Vagina (tissue), 2 donors: ENCODE data around the gene CBFA2T3. TPM values are rescaled to one million over a fixed set of nuclear protein-coding genes. Genes with fewer than 3 reads are reported as not detected.

Source experiments
- DNase-seq, 2 donors: peaks; one replicate each; pipeline ENCODE4 v3.0.0-alpha.2; 2017; ENCODE audit errors: extremely low spot score in 2 of 2
- H3K27ac ChIP-seq: fragments of 200-600 bp; sonication (generic); one replicate; pipeline ENCODE4 v1.5.1; 2019
- H3K27me3 ChIP-seq: fragments of 200-600 bp; sonication (generic); one replicate; pipeline ENCODE4 v1.5.1; 2019
- H3K36me3 ChIP-seq, 2 donors: fragments of 200-600 bp; sonication (generic); one replicate each; pipeline ENCODE4 v1.5.1; 2017 to 2019
- H3K4me1 ChIP-seq: fragments of 200-600 bp; sonication (generic); one replicate; pipeline ENCODE4 v1.5.1; 2019
- H3K4me3 ChIP-seq, 2 donors: fragments of 200-600 bp; sonication (generic); 1 replicate in 1 of 2; 2 replicates in 1 of 2; pipeline ENCODE4 v1.5.1; 2016 to 2019
- H3K9me3 ChIP-seq: fragments of 200-600 bp; sonication (generic); one replicate; pipeline ENCODE4 v1.5.1; 2019
- POLR2A ChIP-seq, 2 donors: fragments of 450-650 bp; IDR thresholded peaks; one replicate each; pipeline ENCODE4 v1.6.1; 2017; ENCODE audit warnings: antibody characterized with exemption in 2 of 2, mild to moderate bottlenecking in 2 of 2, moderate library complexity in 2 of 2
- POLR2AphosphoS5 ChIP-seq, 2 donors: sonication (generic); formaldehyde crosslinking; IDR thresholded peaks; one replicate each; pipeline ENCODE4 v1.9.0; 2017; ENCODE audit warnings: antibody characterized with exemption in 2 of 2, mild to moderate bottlenecking in 2 of 2, low read depth in 1 of 2; ENCODE audit not compliant: insufficient read depth in 1 of 2
- intact Hi-C: fragments of 100-400 bp; cut with DNase I; formaldehyde crosslinking; loops from one replicate; pipeline ENCODE4 v1.15.1; 2023
- total RNA-seq: library from RNA; depleted of rRNA; stranded (reverse); fragments of >200 nt; gene quantifications from one replicate; pipeline ENCODE4 v1.2.3, GENCODE V29; 2016
- TF ChIP-seq, protein P1 (sequence below), 3 experiments: fragments of 450-650 bp in 2 of 3; fragments of 200-600 bp in 1 of 3; sonication (generic) in 1 of 3; IDR thresholded peaks; one replicate each; pipeline ENCODE4 v1.5.1; 2017 to 2019; ENCODE audit warnings: antibody characterized with exemption in 3 of 3, mild to moderate bottlenecking in 2 of 3, moderate library complexity in 2 of 3

Gene CBFA2T3
- total RNA-seq, 1 donor from 2014 or later: 2.7 TPM

DNA sequence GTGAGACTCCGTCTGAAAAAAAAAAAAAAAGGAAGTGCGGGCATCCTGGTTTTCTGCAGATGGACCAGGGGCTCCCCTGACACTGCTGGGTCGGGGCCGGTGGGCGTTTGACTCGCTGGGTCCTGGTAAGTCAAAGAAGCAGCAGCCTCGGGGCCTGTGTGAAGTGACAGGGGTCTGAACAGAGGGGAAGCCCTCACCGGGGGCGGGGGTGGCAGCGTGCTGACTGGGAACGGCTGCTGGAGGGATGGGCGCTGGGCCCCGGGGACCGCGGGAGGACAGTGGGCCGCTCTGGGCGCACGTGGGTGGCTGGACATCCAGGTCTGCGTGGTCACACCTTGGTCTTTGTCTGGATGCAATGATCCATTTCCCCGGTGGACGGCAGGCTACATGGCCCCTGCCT lies 128.4 kb downstream of the CBFA2T3 start:
- intact Hi-C loops: no loop called here
- H3K36me3 ChIP-seq: no peaks in the 10 kb centered on the region
- TF ChIP-seq, protein P1, sequence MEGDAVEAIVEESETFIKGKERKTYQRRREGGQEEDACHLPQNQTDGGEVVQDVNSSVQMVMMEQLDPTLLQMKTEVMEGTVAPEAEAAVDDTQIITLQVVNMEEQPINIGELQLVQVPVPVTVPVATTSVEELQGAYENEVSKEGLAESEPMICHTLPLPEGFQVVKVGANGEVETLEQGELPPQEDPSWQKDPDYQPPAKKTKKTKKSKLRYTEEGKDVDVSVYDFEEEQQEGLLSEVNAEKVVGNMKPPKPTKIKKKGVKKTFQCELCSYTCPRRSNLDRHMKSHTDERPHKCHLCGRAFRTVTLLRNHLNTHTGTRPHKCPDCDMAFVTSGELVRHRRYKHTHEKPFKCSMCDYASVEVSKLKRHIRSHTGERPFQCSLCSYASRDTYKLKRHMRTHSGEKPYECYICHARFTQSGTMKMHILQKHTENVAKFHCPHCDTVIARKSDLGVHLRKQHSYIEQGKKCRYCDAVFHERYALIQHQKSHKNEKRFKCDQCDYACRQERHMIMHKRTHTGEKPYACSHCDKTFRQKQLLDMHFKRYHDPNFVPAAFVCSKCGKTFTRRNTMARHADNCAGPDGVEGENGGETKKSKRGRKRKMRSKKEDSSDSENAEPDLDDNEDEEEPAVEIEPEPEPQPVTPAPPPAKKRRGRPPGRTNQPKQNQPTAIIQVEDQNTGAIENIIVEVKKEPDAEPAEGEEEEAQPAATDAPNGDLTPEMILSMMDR (IDR thresholded peaks at IDR 0.05): no peak
- TF ChIP-seq POLR2AphosphoS5 (IDR thresholded peaks at IDR 0.05; ENCODE audit: insufficient read depth in 1 of 2, low read depth in 1 of 2) (no peak), POLR2A (IDR thresholded peaks at IDR 0.05) (no peak)

DNA sequence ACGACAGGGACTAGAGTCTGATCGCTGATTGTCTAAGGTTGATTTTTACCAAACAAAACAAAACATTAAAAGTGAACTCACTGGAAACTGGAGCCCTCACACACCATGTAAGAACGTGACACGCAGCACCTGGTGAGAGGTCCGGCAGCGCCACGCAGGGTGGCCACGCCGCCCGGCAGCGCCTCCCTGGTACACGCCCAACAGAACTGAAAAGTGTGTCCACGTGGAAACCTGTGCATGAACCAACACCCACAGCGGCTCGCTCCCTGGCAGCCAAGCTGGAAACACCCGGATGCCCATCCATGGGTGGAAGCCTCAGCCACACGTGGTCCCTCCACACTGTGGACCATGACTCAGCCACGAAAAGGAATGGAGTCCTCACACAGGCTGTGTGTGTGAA lies 129.4 kb downstream of the CBFA2T3 start:
- H3K27ac ChIP-seq: no peak overlapping the region
- H3K36me3 ChIP-seq: no peaks in the 10 kb centered on the region
- no peaks in the 10 kb centered on the region for H3K4me1 ChIP-seq
- no peak for DNase-seq
- TF ChIP-seq POLR2AphosphoS5 (IDR thresholded peaks at IDR 0.05; ENCODE audit: insufficient read depth in 1 of 2, low read depth in 1 of 2) (no peak), POLR2A (IDR thresholded peaks at IDR 0.05) (no peak)
- TF ChIP-seq, protein P1 (IDR thresholded peaks at IDR 0.05): no peak
- H3K4me3 ChIP-seq: no peak overlapping the region
- intact Hi-C loops: no loop called here
- no peaks in the 10 kb centered on the region for H3K9me3 ChIP-seq
- no peaks in the 10 kb centered on the region for H3K27me3 ChIP-seq

More for the DNA sequence above, 128.4 kb downstream of the CBFA2T3 start:
- Histone ChIP-seq H3K27me3 (no peaks in the 10 kb centered on the region), H3K9me3 (no peaks in the 10 kb centered on the region), H3K4me3 (no peak overlapping the region), H3K27ac (no peak overlapping the region), H3K4me1 (no peaks in the 10 kb centered on the region)
- no peak for DNase-seq

DNA sequence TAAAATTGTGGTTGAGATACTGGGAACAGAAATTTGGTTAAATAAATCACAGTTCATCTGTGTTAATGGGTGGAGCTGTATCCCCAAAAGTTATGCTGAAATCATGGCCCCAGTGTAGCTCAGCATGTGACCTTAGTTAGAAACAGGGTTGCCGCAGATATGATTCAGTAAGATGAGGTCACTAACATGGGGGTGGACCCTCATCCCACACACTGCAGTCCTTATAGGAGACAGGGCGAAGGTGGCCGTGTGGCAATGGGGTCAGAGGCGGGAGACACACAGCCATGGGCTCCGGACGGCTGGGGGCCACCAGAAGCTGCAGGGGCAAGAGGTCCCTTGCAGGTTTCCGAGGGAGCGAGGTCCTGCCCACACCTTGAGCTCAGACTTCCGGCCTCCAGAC lies 130.9 kb downstream of the CBFA2T3 start:
- no peaks in the 10 kb centered on the region for H3K27me3 ChIP-seq
- TF ChIP-seq, protein P1 (IDR thresholded peaks at IDR 0.05): no peak
- TF ChIP-seq POLR2A (IDR thresholded peaks at IDR 0.05): no peak
- TF ChIP-seq POLR2AphosphoS5 (IDR thresholded peaks at IDR 0.05; ENCODE audit: insufficient read depth in 1 of 2, low read depth in 1 of 2): no peak
- H3K9me3 ChIP-seq: no peaks in the 10 kb centered on the region
- H3K4me3 ChIP-seq: no peak overlapping the region
- H3K4me1 ChIP-seq: no peaks in the 10 kb centered on the region
- no peak for DNase-seq
- H3K36me3 ChIP-seq: no peaks in the 10 kb centered on the region
- H3K27ac ChIP-seq: no peak overlapping the region
- intact Hi-C loops: no loop called here

DNA sequence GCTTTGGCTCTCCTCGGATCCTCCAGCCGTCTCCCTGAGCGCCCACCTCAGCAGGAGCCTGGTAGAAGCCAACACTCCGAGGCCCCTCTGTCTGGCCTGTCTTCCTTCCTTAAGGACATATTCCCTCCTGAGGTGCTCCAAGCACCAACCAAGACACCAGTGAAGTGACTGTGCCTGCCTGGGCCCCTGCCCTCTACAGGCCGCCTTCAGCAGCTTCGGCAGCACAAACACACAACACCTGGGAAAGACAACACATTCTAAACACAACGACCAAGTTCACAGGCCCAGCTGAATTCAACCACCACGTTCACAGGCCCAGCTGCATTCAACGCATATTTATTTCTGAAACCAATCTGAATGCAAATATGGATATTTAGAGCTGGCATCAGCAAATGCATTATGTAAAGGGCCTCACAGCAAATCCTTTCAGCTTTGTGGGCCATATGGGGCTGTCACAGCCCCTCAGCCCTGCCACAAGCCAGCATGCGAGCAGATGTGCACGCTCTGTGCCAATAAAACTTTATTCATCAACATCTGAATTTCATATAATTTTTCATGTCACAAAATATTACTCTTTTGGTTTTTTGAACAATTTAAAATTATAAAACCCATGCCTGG lies 132.5 kb downstream of the CBFA2T3 start:
- Histone ChIP-seq H3K4me1 (no peaks in the 10 kb centered on the region), H3K9me3 (no peaks in the 10 kb centered on the region), H3K27me3 (no peaks in the 10 kb centered on the region), H3K36me3 (peaks cover 0 to 14% of the 10 kb centered on the region in 2 donors), H3K4me3 (no peak overlapping the region), H3K27ac (no peak overlapping the region)
- TF ChIP-seq, protein P1 (IDR thresholded peaks at IDR 0.05): no peak
- TF ChIP-seq POLR2A (IDR thresholded peaks at IDR 0.05): no peak
- TF ChIP-seq POLR2AphosphoS5 (IDR thresholded peaks at IDR 0.05; ENCODE audit: insufficient read depth in 1 of 2, low read depth in 1 of 2): no peak
- DNase-seq: no peak
- intact Hi-C loops: no loop called here

DNA sequence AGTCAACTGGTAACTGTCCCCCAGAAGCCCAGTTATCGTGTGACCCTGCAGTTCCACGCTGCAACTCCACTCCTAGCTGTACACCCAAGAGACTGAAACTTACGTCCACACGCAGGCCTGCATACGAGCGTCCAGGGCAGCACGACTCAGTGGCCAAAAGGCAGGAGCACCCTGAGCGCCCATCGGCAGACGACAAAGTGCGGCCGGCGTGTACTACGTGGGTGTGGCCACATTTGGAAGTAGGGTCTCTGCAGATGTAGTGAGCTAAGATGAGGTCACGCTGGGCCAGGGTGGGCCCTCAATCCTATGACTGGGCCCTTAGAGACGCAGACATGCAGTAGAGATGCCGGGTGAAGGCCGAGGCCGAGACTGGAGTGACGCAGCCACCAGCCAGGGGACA lies 133.8 kb downstream of the CBFA2T3 start:
- Histone ChIP-seq H3K27ac (no peak overlapping the region), H3K4me3 (no peak overlapping the region), H3K9me3 (no peaks in the 10 kb centered on the region), H3K36me3 (peaks cover 0 to 23% of the 10 kb centered on the region in 2 donors), H3K27me3 (no peaks in the 10 kb centered on the region), H3K4me1 (no peaks in the 10 kb centered on the region)
- no peak for DNase-seq
- TF ChIP-seq POLR2AphosphoS5 (IDR thresholded peaks at IDR 0.05; ENCODE audit: insufficient read depth in 1 of 2, low read depth in 1 of 2): no peak
- intact Hi-C loops: no loop called here
